IPS-20b (cell line): Measurements from ENCODE around the gene MVB12B.

Experiments
- H3K27ac ChIP-seq: one replicate; pipeline ENCODE4 v1.5.1; 2013; ENCODE audit warnings: low read length
- H3K27me3 ChIP-seq: 2 replicates; pipeline ENCODE4 v1.6.1; 2013; ENCODE audit warnings: mild to moderate bottlenecking, low read length, inconsistent platforms; ENCODE audit not compliant: insufficient read depth
- H3K36me3 ChIP-seq: 2 replicates; pipeline ENCODE4 v1.6.1; 2013; ENCODE audit warnings: low read depth, mild to moderate bottlenecking, inconsistent platforms, low read length, moderate library complexity; ENCODE audit not compliant: insufficient read depth
- H3K4me1 ChIP-seq: 2 replicates; pipeline ENCODE4 v1.6.1; 2013; ENCODE audit warnings: mild to moderate bottlenecking, control low read depth, inconsistent platforms, low read length, moderate library complexity; ENCODE audit not compliant: insufficient read depth
- H3K4me3 ChIP-seq: 2 replicates; pipeline ENCODE4 v1.5.1; 2013; ENCODE audit warnings: mild to moderate bottlenecking, low read length, inconsistent platforms
- H3K9ac ChIP-seq: 2 replicates; pipeline ENCODE4 v1.6.1; 2013; ENCODE audit warnings: low read depth, mild to moderate bottlenecking, inconsistent platforms, low read length, moderate library complexity
- H3K9me3 ChIP-seq: 2 replicates; pipeline ENCODE4 v1.6.1; 2013; ENCODE audit warnings: mild to moderate bottlenecking, low read depth, low read length, inconsistent platforms; ENCODE audit not compliant: insufficient read depth

Gene MVB12B

GRCh38 chr9:126503333-126504085 is 176.9 kb downstream of the MVB12B start:
- H3K36me3 ChIP-seq = no peaks in the 10 kb centered on the region
- H3K9me3 ChIP-seq = no peaks in the 10 kb centered on the region
- no peak overlapping the region for H3K27ac ChIP-seq
- H3K27me3 ChIP-seq = peaks cover 22% of the 10 kb centered on the region
- peaks cover 6% of the 10 kb centered on the region; the same call in 1 of the 2 replicates for H3K4me1 ChIP-seq
- H3K4me3 ChIP-seq = no peak overlapping the region
- no peak overlapping the region for H3K9ac ChIP-seq

- no peaks in the 10 kb centered on the region for H3K9me3 ChIP-seq
- H3K27ac ChIP-seq = no peak overlapping the region
- H3K27me3 ChIP-seq = peaks cover 14% of the 10 kb centered on the region
- H3K36me3 ChIP-seq = no peaks in the 10 kb centered on the region
- H3K4me1 ChIP-seq = peaks cover 6% of the 10 kb centered on the region; the same call in 1 of the 2 replicates
- H3K4me3 ChIP-seq = no peak overlapping the region
- H3K9ac ChIP-seq = no peak overlapping the region
These were observed 177.7 kb downstream of the MVB12B start for GRCh38 chr9:126504086-126504976.

- H3K4me3 ChIP-seq = no peak overlapping the region
- peaks cover 8% of the 10 kb centered on the region for H3K27me3 ChIP-seq
- H3K9ac ChIP-seq = no peak overlapping the region
- H3K4me1 ChIP-seq = peaks cover 3% of the 10 kb centered on the region; the same call in 1 of the 2 replicates
- no peaks in the 10 kb centered on the region for H3K9me3 ChIP-seq
- no peaks in the 10 kb centered on the region for H3K36me3 ChIP-seq
- no peak overlapping the region for H3K27ac ChIP-seq
These were observed 178.4 kb downstream of the MVB12B start for GRCh38 chr9:126504977-126505455.

- Histone ChIP-seq H3K36me3 (no peaks in the 10 kb centered on the region), H3K9ac (no peak overlapping the region), H3K9me3 (no peaks in the 10 kb centered on the region), H3K27ac (no peak overlapping the region), H3K27me3 (no peaks in the 10 kb centered on the region; the same call in 1 of the 2 replicates), H3K4me1 (no peaks in the 10 kb centered on the region), H3K4me3 (no peak overlapping the region)
These were observed 179.2 kb downstream of the MVB12B start for GRCh38 chr9:126505697-126506346.

- H3K4me3 ChIP-seq = no peak overlapping the region
- no peaks in the 10 kb centered on the region for H3K9me3 ChIP-seq
- H3K27ac ChIP-seq = no peak overlapping the region
- no peak overlapping the region for H3K9ac ChIP-seq
- no peaks in the 10 kb centered on the region for H3K36me3 ChIP-seq
- no peaks in the 10 kb centered on the region for H3K4me1 ChIP-seq
- no peaks in the 10 kb centered on the region for H3K27me3 ChIP-seq
These were observed 180.0 kb downstream of the MVB12B start for GRCh38 chr9:126506361-126507317.

GRCh38 chr9:126507318-126508109 is 180.9 kb downstream of the MVB12B start:
- no peaks in the 10 kb centered on the region for H3K27me3 ChIP-seq
- H3K4me3 ChIP-seq = no peak overlapping the region
- no peak overlapping the region for H3K27ac ChIP-seq
- no peaks in the 10 kb centered on the region for H3K36me3 ChIP-seq
- H3K4me1 ChIP-seq = no peaks in the 10 kb centered on the region
- no peak overlapping the region for H3K9ac ChIP-seq
- no peaks in the 10 kb centered on the region for H3K9me3 ChIP-seq

- no peaks in the 10 kb centered on the region for H3K9me3 ChIP-seq
- H3K36me3 ChIP-seq = no peaks in the 10 kb centered on the region
- no peak overlapping the region for H3K27ac ChIP-seq
- no peaks in the 10 kb centered on the region; the same call in 1 of the 2 replicates for H3K4me1 ChIP-seq
- H3K27me3 ChIP-seq = no peaks in the 10 kb centered on the region
- H3K9ac ChIP-seq = no peak overlapping the region
- H3K4me3 ChIP-seq = no peak overlapping the region
These were observed 181.6 kb downstream of the MVB12B start for GRCh38 chr9:126508171-126508591.

- H3K9me3 ChIP-seq = no peaks in the 10 kb centered on the region
- no peak overlapping the region for H3K9ac ChIP-seq
- no peaks in the 10 kb centered on the region for H3K27me3 ChIP-seq
These were observed 182.3 kb downstream of the MVB12B start for GRCh38 chr9:126508928-126509327.

GRCh38 chr9:126509718-126510117 is 183.1 kb downstream of the MVB12B start:
- no peaks in the 10 kb centered on the region for H3K9me3 ChIP-seq
- peaks cover 3% of the 10 kb centered on the region for H3K27me3 ChIP-seq
- H3K27ac ChIP-seq = no peak overlapping the region
- no peak overlapping the region for H3K9ac ChIP-seq
- H3K4me1 ChIP-seq = peaks cover 8% of the 10 kb centered on the region
- H3K36me3 ChIP-seq = no peaks in the 10 kb centered on the region
- no peak overlapping the region for H3K4me3 ChIP-seq

More at GRCh38 chr9:126508928-126509327, 182.3 kb downstream of the MVB12B start:
- Histone ChIP-seq H3K36me3 (no peaks in the 10 kb centered on the region), H3K27ac (no peak overlapping the region), H3K4me1 (peaks cover 7% of the 10 kb centered on the region), H3K4me3 (no peak overlapping the region)

GRCh38 chr9:126510564-126510963 is 183.9 kb downstream of the MVB12B start:
- Histone ChIP-seq H3K36me3 (no peaks in the 10 kb centered on the region), H3K4me1 (peaks cover 8% of the 10 kb centered on the region), H3K27me3 (peaks cover 12% of the 10 kb centered on the region), H3K9ac (no peak overlapping the region), H3K9me3 (no peaks in the 10 kb centered on the region), H3K4me3 (no peak overlapping the region), H3K27ac (no peak overlapping the region)
